ENCODE data around the gene RANBP1.
"Not testable (repeated sequence)": the region's sequence is repeated elsewhere in the genome, so short reads cannot be mapped to it uniquely, and the experiment has no call there.

- TF ChIP-seq CTCF (IDR thresholded peaks at IDR 0.05; ENCODE audit: borderline replicate concordance, extremely low read depth, low read length, poor library complexity, severe bottlenecking); EZH2 (IDR thresholded peaks at IDR 0.05; ENCODE audit: borderline replicate concordance, low read depth, low read length, severe bottlenecking): not testable (repeated sequence)
These were observed 43.6 kb downstream of the RANBP1 start for GRCh38 chr22:20159531-20159930.
